HG02973 (cell line): Measurements from ENCODE around the gene SMYD2.
"Not testable (repeated sequence)": the region's sequence is repeated elsewhere in the genome, so short reads cannot be mapped to it uniquely, and the experiment has no call there.

Experiments used
- ATAC-seq: cut with Tn5 transposase; IDR thresholded peaks from one replicate; pipeline ENCODE4 v1.9.1; 2021; ENCODE audit warnings: moderate library complexity; ENCODE audit not compliant: unreplicated experiment

Gene SMYD2

GRCh38 chr1:214271174-214271858 lies 9.6 kb upstream of the SMYD2 start:
- no peak for ATAC-seq

DNA sequence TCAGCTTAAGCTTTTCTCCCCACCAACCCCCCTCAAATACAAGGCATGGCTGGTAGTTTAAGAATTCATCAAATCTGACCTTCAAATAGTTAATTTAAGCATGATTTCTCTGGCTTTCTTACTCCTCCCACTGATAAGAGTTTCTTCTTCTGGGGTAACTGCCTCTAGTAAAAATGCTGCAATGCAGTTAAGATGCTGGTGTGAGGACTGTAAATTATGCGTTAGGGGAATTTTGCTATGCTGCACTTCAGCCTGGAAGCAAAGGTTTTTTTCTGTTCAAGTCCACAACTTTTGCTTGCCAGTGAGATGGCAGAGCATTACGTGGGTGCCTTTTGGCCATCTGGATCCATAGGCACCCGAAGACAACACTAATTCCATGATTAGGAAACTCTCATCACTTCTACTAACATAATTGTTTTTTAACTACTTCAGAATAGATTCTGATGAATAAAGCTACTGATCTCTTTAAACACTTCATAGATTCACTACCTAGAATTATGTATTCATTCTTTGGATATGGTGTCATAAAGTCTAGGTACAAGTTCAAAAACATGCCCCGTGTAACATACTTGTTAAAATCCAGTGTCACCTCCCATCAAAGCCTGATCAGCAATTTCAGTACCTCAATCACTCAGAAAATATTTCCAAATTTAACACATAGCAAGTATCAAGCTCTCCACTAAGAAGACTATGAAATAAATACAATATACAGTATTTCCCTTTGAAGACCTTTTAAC lies 8.8 kb upstream of the SMYD2 start:
- ATAC-seq, result no peak

DNA sequence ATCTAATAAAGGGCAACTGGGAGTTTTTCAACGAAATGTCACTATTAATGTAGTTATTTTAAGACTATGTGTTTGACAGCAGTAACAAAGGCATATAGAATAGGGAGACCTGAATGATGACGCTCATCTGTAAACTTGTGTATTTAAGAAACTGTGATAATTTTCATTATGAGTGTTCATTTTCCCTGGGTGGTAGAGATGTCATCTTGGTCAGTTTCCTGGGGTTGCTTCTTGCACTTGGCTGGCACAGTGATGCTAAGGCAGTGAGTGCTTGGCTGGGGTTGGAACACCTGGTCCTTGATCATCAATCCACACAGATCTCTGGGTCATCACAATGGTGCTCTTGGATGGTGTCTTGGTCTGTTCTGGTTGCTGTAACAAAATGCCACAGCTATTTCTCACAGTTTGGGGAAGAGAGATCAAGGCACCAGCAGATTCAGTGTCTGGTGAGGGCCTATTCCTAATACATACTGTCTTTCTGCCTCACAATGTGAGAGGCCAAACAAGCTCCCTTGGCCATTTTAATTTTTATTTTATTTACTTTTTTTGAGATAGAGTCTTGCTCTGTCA lies 7.9 kb upstream of the SMYD2 start:
- ATAC-seq, result no peak

DNA sequence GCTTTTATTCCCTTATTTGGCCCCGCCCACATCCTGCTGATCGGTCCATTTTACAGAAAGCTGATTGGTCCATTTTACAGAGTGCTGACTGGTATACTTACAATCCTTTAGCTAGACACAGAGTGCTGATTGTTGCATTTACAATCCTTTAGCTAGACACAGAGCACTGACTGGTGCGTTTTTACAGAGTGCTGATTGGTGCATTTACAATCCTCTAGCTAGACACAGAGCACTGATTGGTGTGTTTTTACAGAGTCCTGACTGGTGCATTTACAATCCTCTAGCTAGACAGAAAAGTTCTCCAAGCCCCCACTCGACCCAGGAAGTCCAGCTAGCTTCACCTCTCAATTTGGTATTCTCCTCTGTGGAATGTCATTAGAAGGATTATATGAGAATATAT lies 5.3 kb upstream of the SMYD2 start:
- not testable (repeated sequence) for ATAC-seq

GRCh38 chr1:214276786-214277185 lies 4.2 kb upstream of the SMYD2 start:
- ATAC-seq, result no peak

DNA sequence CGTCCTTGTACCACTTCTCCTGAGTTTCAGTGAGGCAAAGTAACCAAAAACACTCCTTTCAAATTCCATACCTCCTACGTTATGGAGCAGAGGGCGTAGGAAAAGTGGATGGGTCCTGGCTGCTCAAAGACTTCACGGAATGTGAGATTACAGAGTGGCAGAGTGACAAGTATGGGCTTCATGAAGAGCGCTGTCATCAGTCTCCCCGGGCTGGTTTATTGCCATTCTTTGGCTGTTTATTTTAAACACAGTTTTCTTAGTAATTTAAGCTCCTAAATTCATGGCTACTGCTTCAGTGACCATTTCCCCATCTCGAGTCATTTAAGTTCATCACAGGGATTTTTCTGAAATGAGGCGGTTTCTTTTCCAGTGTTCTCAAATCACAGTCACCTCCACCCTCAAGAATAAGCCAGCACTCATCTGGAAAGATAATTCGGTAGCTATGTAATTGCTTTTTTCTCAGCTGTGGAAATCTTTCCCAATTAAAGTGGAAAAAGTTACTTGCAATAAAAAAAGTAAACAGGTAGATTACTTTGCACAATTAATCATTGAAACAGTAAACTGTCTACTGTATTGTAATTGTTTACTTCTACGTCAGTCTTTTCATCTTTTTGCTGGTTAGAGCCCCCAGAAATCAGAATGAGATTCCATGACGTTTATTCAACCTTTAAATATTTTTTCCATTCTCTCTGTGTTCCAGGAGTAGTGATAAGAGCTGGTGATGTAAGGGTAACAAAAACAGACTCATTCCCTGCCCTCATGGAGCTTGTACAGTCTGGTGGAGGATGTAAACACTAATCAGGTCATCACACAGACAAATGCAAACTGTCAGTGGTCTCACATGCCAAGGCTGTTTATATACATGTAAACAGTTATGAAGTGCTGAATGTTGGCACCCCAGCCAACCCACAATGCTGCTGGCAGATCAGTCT lies 3.0 kb upstream of the SMYD2 start:
- no peak for ATAC-seq

GRCh38 chr1:214280386-214281020 lies 456 bp upstream of the SMYD2 start:
- ATAC-seq, result peak; percentile 7

DNA sequence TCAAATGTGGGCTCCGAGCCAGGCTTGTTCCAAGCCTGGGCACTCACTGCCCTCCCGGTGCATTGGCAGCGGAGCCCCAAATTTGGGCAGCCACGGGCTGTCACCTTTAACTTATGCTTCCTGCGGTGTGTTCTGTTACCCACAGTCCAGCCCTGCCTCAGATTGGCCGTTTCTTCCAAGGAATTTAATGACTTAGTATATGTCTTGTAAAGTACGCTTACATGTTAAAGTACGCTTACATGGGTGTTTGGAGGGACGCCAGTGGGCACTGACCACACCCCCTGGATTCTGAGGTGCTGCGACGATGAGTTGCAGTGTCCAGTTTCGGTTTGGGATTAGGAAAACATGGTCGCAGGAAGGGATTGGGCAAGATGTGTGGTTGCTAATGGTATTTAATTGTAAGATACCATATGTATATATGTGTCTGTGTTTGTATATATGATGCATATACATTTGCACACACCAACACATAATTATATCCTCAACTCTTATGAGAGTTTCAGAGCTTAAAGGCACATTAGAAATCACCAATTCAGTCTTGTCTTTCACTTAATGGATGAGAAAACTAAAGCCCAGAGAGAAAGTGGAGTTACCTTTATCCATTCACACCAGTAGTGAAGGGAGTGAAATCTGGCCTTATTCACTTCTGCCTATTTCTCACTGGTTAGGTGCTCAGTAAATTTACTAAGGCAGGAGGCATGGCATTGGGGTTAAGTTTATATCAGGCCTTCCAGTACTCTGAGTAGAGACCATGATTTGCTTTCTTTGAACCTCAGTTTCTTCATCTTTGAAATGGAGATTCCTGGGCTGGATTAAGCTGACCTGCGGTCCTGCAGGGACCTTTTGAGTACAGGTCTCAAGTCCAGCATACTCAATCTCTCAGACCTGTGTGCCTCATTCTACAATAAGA lies 1.0 kb downstream of the SMYD2 start:
- peak; percentile 3 for ATAC-seq

GRCh38 chr1:214282630-214283242 lies 1.8 kb downstream of the SMYD2 start:
- no peak for ATAC-seq

DNA sequence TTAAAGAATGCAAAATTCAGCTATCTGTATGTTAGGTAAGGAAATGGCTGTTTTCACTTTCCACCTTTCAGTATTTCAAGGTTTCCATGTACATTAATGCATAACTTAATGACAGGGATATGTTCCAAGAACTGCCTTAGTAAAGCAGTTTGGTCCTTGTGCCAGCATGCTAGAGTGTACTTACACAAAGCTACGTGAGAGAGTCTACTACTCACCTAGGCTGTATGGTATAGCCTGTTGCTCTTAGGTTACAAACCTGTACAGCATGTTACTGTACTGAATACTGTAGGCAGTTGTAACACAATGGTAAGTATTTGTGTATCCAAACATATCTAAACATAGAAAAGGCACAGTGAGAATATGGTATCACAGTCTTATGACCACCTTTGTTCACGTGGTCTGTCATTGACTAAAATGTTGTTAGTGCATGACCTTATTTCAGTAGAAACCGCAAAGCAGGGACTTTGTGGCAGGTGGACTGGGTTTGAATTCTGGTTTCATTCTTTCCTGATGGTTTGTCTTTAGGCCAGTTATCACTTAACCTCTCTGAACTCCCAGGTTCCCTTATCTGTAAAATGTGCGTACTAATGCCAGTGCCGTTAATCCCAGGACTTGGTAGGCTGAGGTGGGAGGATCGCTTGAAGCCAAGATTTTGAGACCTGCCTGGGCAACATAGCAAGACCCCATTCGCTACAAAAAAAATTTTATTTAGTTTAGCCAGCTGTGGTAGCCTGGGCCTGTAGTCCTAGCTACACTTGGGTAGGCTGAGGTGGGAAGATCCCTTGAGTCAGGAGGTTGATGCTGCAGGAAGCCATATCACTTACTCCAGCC lies 4.9 kb downstream of the SMYD2 start:
- no peak for ATAC-seq

DNA sequence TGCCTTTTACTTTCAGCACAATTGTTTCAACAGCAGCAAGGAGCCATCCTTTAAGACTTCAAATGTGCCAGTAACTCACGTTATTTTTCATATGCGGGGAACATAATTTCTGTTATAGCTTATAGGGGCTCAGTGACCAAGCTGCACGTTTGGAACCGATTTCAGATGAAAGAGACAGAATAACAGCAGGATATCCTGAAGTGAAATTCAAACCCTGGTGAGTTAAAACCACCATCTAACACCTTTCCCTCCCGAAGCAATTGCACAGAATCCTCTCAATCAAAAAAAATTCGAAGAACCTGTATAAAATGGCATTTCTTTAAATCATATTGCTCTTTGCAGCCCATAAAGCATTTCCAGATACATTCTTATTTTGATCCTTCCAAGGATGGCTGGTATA lies 6.9 kb downstream of the SMYD2 start:
- ATAC-seq, result no peak

- no peak for ATAC-seq
These were observed 8.8 kb downstream of the SMYD2 start for GRCh38 chr1:214289574-214290272.

- no peak for ATAC-seq
These were observed 9.6 kb downstream of the SMYD2 start for GRCh38 chr1:214290424-214291037.

- no peak for ATAC-seq
These were observed 11.4 kb downstream of the SMYD2 start for GRCh38 chr1:214292322-214292721.

DNA sequence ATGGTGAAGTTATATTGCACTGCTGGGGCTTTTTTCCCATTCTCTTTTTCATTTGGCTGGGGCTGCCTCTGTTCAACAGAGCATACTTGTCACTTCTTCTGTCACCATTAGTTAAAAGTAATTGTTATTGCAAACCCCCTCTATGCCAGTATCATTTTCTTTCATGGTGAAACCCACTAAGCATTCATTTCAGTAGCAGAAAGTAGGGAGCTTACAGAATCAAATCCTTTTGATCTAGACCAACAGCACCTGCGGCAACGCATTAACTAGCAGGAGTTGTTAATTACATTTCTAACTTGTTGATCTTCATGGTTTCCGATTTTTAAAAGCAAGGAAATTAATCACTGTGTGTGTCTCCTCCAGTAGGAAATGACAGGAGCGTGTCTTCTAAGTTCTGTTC lies 15.0 kb downstream of the SMYD2 start:
- ATAC-seq, result no peak

DNA sequence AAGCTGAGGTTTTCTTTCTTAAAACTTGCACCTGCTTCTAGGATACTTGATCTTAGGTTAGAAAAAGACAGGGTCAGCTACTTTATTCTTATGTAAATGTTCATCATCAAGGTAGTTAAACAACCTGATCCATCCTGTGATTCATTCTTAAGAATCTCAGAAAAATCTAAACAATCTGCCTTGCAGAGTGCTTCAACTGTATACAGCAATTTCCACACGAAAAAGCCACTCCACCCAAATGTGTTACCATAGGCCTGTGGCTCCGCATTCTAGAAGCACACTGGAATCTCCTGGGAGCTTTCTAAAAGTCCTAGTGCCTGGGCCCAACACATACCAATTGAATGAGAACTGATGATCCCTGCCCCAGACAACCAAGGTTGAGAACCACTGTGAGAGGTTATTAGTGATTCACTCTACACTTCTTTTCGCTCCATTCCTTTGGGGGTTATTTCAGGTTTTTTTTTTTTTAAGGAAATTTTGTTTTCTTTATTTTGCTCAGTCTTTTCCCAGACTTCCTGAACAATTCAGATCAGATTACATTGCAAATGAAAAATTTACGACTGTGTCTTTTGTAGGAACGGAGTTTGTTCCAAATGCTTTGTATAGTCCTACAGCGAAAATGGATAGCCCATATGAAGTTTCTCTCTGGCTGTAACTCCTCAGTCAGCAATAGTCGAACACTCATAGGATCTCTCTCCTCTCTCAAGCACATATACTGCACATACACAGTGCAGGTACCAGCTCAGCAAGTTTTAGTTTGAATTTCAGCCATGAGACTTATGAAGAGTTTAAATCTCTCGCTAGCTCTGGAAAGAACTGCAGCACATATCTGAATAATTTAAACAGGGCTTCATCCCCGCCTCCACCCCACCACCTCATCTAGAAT lies 16.1 kb downstream of the SMYD2 start:
- ATAC-seq, result no peak
